OCI-M2 (cell line): Measurements from ENCODE around the gene GINS2.

Source experiments
- DNase-seq: peaks from one replicate; lab custom pipeline; 2025; ENCODE audit not compliant: unreplicated experiment; lab: John Stamatoyannopoulos, UW

Gene GINS2

GRCh38 chr16:85641776-85642176 lies 47.0 kb downstream of the GINS2 start:
- no peak for DNase-seq

DNA sequence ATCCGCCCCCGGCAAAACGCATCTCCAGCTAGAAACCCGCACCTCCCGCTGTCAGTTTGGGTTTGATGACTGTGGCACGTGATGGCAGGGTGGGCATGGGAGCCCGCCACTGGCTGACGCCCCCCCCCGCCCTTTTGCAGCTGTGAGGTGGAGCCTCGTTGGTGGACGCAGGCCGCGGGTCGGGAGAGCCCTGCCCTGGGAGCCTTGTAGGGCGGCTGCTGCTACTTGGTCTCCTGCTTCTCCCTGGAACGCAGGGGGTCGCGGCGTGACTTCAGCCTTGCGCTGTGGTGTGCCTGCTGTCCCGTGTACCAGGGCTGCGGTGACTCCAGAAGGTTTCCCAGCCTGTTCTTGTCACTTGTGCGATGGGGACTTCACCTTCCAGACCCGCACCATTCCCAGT lies 47.4 kb downstream of the GINS2 start:
- DNase-seq: no peak

DNA sequence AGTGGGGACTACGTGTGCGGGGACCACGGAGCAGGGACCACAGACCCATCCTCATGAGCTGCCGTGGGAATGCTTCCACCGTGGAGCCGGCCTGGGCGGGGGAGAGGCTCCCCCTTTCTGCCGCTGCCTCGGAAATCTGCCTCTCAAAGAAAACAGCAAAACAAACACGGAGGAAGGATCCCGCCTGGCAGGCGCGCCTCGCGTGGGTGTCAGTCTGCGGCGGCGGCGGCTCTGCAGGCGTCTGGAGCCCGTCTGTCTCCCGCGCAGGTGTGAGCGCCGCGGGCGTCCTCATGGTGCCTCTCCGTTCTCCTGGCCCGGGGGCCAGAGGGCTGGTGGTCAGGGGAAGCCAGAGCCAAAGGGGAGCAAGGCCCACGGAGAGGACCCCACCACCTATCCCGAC lies 48.2 kb downstream of the GINS2 start:
- DNase-seq: no peak

DNA sequence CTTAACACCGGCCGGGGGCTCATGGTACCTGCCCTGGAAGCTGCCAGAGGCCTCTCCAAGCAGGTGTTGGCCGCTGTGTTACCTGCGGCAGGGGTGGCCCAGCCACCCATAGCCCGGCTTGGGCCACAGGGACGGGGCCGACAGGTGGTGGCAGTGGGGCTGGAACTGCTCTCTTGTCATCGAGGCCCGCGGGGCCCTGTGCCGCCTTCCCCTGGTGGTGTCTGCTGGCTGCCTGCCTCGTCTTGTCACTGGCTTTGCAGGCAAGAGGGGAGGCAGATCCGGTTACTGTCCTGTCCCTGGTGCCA lies 48.5 kb downstream of the GINS2 start:
- no peak for DNase-seq

DNA sequence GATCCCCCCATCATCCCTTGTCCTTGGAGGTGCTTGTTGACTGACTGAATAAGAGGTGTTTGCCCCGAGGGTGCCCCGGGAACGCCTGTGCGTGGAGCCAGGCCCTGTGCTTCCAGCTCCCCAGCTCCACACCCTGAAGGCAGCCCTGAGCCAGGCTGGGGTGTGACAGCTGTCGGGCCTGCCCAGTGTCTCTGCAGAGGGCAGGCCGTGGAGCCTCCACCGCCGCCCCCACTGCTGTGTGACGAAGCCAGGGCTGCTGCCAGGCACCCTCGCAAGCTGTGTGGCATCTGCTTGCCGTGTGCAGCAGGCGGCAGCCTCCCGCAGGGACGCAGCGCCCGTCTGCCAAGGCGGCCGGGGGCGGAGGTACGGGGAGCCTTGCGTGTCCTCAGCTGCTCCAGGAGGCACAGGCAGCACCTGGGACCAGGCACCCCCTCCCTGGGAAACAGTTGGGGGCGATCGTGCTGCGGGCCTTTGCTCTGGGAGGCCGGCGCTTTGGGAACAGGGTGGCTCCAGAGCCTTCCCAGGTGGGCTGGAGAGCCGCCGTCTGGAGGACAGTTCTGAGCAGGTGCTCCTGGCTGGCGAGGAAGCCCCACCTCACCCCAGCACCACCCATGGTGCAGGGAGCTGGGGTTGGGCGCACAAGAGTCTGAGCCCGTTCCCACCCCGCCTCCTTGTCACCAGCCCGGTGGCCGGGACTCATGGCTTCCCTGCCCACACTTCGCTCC lies 49.1 kb downstream of the GINS2 start:
- no peak for DNase-seq

GRCh38 chr16:85638695-85639409 lies 49.9 kb downstream of the GINS2 start:
- no peak for DNase-seq

DNA sequence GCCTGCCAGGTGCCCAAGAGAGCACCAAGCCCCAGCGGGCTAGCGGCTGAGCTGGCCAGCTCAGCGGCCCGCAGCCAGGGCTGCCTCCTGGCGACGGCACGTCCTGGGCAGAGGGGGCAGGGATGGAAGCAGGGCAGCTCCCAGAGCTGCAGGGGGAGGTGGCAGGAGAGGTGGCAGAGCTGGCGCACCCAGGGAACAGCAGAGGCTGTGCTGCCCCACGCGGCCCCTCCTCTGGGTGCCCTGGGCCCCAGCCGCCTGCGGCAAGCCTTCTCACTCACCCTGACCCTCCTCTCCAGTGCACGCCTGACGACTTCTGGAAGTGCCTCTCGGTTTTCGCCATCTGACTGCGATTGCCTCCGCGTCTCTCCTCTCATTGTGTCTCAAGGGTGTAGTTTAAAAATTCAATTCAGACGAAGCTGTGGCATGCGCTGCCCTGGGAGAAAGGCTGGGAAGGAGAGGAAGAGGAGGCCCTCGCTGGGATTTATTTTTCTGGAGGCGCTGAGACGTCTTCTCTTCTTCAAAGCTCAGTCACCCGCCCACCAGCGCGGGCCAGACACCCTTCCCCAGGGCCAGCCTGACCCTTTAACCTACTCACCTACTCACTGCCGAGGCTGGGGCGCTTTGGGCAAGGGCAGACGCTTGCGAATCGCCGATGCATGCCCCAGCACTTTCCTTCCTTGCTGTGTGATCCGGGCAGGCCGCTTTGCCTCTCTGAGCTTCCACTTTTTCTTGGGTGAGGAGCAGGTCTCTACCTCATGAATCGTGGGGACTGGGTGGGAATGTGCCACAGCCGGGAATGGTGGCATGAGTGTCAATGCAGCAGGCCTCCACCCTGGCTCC lies 50.7 kb downstream of the GINS2 start:
- no peak for DNase-seq

- DNase-seq: no peak
Measured at GRCh38 chr16:85637061-85637807, 51.5 kb downstream of the GINS2 start.

DNA sequence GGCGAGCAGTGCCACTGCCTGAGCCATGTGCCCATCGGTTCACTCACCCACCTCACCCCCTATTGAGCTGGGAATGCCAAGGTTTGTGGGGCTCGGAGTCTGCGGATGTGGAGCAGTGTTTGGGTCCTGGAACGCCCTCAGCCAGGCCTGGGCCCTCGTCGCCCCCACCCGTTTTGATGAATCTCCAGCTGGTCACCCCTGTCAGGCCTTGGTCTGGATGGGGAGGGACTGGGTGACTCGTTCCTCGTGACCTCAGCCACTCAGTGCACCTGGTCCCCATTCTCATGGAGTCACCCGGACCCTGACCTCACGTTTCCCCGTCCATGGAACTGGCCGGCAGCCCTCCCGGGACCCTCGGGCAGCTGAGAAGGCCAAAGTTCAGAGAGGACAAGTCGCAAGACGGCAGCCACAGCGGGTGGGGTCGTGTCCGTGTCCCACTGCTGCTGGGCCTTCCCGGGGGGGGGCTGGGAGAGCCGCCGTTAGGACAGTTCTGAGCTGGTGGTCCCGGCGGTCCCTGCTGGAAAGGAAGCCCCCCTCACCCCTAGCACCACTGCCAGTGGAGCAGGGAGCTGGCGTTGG lies 52.4 kb downstream of the GINS2 start:
- no peak for DNase-seq

- DNase-seq: no peak
Measured at GRCh38 chr16:85635545-85636140, 53.1 kb downstream of the GINS2 start.

GRCh38 chr16:85634747-85635544 lies 53.8 kb downstream of the GINS2 start:
- no peak for DNase-seq

- DNase-seq: no peak
Measured at GRCh38 chr16:85633888-85634287, 54.9 kb downstream of the GINS2 start.

DNA sequence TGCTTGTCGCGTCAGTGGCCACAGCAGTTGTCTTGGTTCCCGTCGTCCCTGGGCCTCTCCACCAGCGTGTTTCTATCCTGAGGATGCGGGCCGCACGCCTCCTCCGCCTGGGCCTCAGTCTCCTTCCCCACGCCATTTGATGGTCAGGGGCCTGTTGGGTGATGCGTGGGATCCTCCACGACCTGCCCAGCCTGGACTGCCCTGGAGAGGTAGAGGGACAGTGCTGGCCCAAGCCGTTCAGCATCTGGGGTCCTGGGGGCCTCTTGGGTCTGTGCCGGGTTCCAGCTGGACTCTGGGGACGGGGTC lies 55.4 kb downstream of the GINS2 start:
- DNase-seq: no peak

GRCh38 chr16:85632709-85633437 lies 55.9 kb downstream of the GINS2 start:
- no peak for DNase-seq

GRCh38 chr16:85631802-85632393 lies 56.9 kb downstream of the GINS2 start:
- no peak for DNase-seq

DNA sequence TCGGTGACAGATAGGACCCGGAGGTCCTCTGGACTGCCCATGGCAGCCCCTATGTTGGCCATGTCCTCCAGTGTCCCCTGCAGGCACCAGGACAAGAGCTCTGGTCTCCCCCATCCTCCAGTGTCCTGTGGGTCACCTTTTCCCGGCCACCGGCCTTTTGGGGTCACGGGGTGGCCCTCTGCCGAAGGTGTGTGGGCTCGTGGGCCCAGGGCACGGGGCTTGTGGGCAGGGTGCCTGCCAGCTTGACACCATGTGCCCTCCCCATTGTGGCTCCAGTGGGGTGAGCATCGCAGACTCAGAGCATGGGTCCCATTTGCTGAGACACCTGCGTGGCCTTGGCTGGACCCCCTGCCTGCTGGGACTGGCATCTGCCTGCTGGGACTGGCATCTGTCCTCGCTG lies 57.5 kb downstream of the GINS2 start:
- DNase-seq: no peak

GRCh38 chr16:85629853-85630252 lies 58.9 kb downstream of the GINS2 start:
- no peak for DNase-seq

GRCh38 chr16:85629326-85629725 lies 59.4 kb downstream of the GINS2 start:
- no peak for DNase-seq

GRCh38 chr16:85628645-85629044 lies 60.1 kb downstream of the GINS2 start:
- no peak for DNase-seq
